ENCODE results near the gene SLC26A4.
A peak's percentile ranks its signal among the peaks of the same experiment; 100 is the strongest.
"Not testable (repeated sequence)": the region's sequence is repeated elsewhere in the genome, so short reads cannot be mapped to it uniquely, and the experiment has no call there.

SLC26A4 gene

DNA sequence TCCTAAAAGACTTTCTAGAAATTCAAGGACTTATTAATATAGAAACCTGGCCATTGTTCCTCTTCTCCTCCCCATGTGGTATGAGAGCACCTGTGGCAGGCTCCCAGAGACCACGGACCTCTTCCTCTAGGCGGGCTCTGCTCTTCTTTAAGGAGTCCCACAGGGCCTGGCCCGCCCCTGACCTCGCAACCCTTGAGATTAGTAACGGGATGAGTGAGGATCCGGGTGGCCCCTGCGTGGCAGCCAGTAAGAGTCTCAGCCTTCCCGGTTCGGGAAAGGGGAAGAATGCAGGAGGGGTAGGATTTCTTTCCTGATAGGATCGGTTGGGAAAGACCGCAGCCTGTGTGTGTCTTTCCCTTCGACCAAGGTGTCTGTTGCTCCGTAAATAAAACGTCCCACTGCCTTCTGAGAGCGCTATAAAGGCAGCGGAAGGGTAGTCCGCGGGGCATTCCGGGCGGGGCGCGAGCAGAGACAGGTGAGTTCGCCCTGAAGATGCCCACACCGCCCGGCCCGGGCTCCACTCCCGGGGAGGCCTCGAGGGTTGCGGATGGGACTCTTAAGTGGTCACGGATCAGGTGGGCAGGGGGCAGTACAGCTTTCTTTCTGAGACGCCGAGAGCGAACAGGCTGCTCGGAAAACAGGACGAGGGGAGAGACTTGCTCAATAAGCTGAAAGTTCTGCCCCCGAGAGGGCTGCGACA lies at the start of gene SLC26A4:
SLC26A4 (plus strand) TSS at position 448 of the 700 bp plus-strand sequence. CDS start 814 bp downstream, outside the sequence.
- DNase-seq (ENCODE audit: low read depth), result peak; percentile 11

- DNase-seq (ENCODE audit: low read depth), result no peak
Measured at GRCh38 chr7:107613439-107613838, 47.2 kb upstream of the SLC26A4 start.

- peak; percentile 35 for DNase-seq (ENCODE audit: low read depth)
Measured at GRCh38 chr7:107613948-107614347, 46.7 kb upstream of the SLC26A4 start.

DNA sequence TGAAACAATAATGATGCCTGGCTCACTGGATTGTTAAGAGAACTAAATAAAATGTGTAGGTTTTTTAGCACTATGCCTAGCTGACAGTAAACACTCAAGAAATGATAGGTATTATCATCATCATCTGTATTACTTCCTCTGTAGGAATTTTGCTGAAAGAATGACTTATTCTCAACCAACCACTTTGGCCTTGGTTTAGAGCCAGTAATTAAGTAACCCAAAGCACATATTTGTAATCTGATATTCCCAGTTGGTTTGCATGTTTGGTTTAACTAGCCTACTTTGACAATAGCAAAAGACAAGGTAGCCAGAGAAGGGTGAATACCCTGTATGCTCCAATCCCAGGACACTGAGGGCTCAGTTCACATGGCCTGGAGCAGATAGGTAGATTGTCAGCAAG lies 46.2 kb upstream of the SLC26A4 start:
- DNase-seq (ENCODE audit: low read depth), result peak; percentile 88

DNA sequence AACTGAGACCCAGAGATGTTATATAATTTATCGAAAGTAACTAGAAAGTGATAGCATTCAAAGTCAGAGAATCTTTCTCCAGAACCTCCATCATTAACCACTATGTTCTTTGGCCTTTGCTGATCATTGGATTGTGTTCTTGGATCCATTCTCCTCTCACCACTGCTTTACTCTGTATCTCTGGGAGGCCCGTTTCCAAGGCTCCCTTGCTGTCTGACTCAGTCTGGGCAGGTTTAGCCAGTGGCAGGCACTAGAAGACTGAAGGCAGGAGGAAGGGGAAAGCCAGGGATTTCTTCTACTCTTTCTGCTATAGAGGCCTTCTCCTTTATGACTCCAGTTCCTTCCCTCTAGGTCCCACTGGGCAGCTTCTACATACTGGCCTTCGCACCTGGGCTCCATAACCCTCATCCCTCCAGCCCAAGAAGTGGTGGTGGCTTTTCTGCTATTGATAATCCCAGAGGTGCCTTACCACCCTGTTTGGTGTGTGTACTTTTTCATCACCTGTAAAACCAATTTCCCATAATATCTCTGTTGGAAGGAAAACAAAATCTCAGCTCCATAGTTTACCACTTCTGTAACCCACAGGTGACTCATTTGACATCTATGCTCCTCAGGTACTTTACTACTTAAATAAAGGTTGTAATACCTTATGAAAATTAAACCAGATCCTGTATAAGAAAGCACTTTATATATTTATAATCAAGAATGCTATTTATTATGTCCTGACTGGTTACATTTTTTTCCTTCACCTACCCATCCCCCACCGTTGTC lies 44.5 kb upstream of the SLC26A4 start:
- no peak for DNase-seq (ENCODE audit: low read depth)

GRCh38 chr7:107622429-107622828 lies 38.2 kb upstream of the SLC26A4 start:
- DNase-seq (ENCODE audit: low read depth), result peak; percentile 86

- DNase-seq (ENCODE audit: low read depth), result no peak
Measured at GRCh38 chr7:107622894-107623293, 37.7 kb upstream of the SLC26A4 start.

DNA sequence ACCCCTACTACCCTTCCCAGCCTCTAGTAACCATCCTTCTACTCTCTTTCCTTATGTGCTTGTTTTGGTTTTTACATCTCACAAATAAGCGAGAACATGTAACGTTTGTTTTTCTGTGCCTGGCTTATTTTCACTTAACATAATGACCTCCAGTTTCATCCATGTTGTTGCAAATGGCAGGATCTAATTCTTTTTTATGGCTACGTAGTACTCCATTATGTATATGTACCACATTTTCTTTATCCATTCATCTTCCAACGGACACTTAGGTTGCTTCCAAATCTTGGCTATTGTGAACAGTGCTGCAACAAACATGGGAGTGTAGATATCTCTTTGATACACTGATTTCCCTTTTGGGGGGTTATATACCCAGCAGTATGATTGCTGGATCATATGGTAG lies 33.6 kb upstream of the SLC26A4 start:
- DNase-seq (ENCODE audit: low read depth), result no peak

DNA sequence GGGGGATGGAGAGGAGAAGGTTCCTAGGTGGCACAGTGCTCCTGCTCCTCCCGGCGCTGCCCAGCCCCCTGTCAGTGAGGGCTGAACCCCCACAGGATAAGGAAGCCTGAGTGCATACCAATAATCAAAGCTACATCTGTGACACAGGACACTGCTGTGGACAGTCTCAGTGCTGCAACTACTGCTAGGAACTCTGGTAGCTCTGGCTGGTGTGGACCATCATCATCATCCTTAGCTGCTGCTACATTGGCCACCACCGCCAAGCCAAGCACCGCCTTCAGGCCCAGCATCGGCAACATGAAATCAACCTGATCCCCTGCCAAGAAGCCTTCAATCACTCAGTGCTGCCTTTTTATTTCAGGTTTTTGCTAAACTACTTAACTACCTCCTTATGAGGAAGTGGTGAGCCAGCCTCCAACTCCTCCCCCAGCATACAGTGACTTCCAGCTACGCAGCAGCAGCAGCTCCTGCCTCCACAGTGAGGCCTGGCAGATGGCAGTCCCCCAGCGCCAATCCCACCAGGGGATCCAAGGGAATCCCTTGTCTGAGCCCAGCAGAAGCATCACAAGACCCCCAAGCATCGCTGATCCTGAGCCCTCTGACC lies 32.1 kb upstream of the SLC26A4 start:
- DNase-seq (ENCODE audit: low read depth), result no peak

DNA sequence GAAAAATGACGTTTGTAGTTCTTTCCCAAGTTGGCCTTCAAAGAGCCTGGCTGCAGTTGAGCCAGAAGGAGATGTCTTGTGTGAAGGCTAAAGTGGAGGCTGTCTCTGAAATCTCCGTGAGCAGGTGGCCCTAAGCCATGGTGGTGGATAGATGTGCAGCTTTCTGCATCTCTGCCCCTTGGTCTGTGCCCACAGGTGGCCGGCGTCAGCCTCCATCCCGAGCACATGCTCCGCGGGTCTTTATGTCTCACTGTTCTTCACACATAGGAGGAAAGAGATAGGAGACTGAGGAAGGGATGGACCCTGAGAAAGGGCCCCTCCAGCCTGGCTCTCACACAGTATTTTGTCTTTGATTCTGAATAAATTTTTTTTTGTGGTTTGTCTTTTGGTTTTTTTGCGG lies 30.3 kb upstream of the SLC26A4 start:
- no peak for DNase-seq (ENCODE audit: low read depth)

DNA sequence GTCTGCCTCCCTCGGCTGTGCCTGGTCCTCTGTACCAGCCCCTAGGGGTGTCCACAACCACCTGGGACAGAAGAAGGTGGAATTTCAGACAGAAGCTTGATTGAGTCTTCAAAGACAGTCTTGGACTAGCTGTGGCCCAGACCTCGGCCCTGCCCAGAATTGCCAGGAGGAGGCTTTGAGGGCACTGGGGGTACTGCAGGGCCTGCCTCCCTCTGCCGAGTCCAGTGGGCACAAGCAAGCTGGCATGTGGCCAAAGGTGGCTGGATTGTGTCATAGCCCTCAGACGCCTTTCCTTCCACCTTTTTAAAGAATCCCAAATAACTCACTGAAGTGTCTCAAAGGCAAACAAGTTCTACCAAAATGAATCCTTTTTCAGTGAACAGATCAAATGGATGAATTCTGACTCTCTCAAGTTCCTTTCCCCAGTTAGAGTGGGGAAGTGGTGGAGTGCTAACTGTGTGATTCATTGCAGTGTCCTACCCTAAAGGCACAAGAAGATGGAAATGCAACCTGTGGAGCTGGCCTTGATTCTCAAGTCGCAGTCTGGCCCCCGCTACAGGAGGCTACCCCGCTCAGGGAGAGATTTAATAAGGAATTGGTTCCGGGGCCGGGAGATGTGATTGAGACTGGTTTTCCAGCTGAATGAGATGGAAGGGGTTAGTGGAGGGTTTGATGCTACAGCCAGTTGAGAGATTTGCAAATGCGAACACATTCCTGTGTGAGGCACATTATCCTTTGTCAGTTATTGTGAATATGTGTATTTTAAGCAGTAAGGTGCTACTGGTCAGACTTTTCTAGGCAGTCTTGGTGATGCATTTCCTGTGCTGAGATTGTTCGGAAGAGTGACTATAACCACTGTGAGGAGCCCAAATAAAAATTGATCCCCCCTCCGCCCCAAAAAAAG lies 28.8 kb upstream of the SLC26A4 start:
- no peak for DNase-seq (ENCODE audit: low read depth)

DNA sequence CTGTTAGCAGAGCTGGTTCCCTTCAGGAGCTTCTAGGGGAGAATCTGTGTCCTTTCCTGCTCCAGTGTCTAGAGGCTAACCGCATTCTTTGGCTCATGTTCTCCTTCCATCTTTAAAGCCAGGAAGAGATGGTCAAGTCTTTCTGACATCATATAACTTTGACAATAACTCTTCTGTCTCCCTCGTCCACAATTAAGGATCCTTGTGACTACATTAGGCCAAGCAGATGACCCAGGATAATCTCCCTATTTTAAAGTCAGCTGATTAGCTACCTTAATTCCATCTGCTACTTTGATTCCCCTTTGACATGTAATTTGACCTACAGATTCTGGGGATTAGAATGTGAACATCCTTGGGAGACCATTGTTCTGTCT lies 28.1 kb upstream of the SLC26A4 start:
- no peak for DNase-seq (ENCODE audit: low read depth)

DNA sequence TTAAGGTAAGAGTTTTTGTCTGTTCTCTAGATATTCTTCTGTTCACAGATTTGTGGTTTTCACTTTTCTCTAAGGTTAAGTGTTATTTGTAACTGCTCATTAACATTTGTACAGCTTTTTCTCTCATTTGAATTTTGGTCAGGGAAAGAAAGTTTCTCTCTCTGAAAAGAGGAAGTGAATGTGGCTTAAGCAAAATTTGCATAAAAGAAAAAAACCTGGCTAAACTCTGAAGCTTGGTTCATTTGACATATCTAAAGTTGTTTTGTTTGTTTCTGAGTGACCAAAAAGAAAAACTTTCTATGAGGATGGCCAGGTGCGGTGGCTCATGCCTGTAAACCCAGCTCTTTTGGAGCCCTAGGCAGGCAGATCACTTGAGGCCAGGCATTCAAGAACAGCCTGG lies 22.0 kb upstream of the SLC26A4 start:
- DNase-seq (ENCODE audit: low read depth), result no peak

GRCh38 chr7:107639070-107639469 lies 21.6 kb upstream of the SLC26A4 start:
- not testable (repeated sequence) for DNase-seq (ENCODE audit: low read depth)

- DNase-seq (ENCODE audit: low read depth), result no peak
Measured at GRCh38 chr7:107641676-107642075, 19.0 kb upstream of the SLC26A4 start.

GRCh38 chr7:107642501-107642900 lies 18.1 kb upstream of the SLC26A4 start:
- no peak for DNase-seq (ENCODE audit: low read depth)

- DNase-seq (ENCODE audit: low read depth), result peak; percentile 84
Measured at GRCh38 chr7:107643407-107643806, 17.2 kb upstream of the SLC26A4 start.

GRCh38 chr7:107643938-107644308 lies 16.7 kb upstream of the SLC26A4 start:
- DNase-seq (ENCODE audit: low read depth), result peak; percentile 38

DNA sequence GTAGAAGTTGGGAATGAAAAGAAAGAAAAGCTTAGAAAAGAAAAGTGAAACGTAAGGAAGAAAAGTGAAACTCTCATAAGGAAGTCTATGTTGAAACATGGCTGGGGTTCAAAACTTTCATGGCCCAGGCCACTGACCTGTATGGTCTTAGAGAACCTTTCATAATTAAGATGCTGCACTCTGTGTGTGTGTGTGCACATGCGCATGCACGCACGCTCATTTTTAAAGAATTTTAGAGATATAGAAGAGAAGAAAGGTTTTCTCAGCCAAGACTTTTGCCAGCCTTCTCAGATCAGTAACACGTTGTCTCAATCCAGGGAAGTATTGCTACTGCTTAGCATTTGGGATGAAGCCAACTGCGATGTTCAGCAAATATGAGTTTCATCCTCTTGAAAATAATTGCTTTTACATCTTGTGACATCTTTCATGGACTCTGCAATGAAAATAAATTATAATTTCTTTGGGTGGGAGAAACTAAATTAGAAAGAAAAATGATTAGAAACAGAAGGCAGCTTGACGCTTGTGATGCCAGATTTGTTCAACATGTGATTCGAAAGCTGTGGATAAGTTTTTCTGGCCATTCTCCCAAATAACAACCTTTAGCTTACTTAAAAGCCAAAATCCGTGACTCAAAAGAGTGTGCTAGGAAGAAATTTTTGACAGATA lies 16.2 kb upstream of the SLC26A4 start:
- DNase-seq (ENCODE audit: low read depth), result peak; percentile 26

DNA sequence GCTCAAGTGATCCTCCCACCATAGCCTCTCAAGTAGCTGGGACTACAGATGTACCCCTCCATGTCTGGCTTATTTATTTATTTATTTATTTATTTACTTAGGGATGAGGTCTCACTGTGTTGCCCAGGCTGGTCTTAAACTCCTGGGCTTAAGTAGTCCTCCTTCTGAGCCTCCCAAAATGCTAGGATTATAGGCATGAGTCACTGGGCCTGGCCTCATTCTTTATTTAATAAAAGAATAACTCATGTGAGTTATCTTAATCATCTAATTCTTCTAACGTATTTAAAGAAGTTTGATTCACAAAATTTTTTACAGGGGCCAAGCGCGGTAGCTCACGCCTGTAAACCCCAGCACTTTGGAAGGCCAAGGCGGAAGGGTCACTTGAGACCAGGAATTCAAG lies 8.0 kb upstream of the SLC26A4 start:
- DNase-seq (ENCODE audit: low read depth), result no peak

DNA sequence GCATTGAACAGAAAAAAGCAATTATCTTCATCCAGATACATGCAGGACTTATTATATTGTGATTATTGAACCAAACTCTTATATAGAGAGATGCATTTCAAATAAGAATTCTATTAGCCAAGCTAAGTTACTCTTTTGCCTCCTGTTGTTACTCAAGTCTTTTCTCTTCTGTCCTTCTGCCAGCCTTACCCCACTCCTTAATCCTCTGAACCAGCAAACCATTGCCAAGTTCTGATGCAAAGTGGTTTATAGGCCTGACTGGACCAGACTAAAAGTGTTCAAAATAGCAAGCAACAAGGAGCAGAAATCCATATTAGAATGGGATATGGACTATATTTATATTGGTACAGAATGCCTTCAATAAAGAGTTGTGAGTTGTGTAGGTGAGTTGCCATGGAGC lies 2.2 kb upstream of the SLC26A4 start:
- no peak for DNase-seq (ENCODE audit: low read depth)

DNA sequence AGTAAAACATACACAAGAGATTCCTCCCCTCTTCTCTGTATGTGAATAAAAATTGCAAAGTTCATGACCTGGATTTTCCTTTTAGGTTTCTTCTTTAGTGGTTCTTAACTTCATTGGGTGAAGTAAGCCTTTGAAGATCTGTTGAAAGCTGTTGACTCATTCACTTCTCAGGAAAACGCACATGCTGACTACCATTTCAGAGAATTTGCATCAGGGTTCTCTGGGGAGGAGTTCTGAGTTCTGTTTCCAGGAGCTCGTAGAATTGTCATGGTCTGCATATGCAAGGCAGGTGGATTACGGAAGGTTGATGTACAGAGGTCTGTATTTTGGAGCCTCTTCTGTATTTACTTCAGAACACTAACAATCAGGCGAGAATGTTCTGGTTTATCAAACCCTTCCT lies 962 bp upstream of the SLC26A4 start:
- peak; percentile 66 for DNase-seq (ENCODE audit: low read depth)

Measured in EH (cell line).